LoVo (cell line): Measurements from ENCODE around the gene OGA.
"Not testable (repeated sequence)": the region's sequence is repeated elsewhere in the genome, so short reads cannot be mapped to it uniquely, and the experiment has no call there.

Source experiments
- DNase-seq: peaks from one replicate; pipeline ENCODE4 v3.0.0-alpha.2; 2016; ENCODE audit warnings: low spot score

OGA gene

DNA sequence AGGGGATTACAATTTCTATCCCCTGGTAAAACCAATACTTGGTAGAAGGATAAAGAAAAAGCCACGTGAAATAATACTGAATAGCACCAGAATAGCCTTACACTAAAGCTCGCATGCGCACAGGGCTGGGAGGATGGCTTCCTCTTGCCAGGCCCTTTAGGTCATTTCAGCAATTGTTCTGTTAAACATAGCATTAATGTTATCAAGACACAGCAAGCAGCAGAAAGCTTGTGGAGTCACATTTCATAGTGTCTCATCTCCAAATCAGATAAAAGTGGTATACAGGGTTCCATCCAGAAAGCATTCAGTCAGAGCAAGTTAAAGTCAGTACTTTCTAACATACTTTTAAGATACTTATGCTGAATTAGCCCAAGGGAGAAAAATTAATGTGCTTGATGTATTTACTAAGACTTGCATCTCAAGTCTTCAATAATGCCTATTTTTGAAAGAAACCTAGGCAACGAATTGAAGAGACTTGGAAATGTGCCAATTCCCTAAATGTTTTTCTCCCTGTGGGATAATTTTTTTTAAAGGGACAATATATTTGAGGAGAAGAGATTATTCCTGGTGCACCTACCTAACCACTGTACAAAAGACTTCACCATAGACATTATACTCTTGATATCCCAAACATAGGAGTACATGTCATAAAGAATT, 20.7 kb downstream of the OGA start:
- DNase-seq = no peak

GRCh38 chr10:101793526-101793925, 24.7 kb downstream of the OGA start:
- DNase-seq = no peak

DNA sequence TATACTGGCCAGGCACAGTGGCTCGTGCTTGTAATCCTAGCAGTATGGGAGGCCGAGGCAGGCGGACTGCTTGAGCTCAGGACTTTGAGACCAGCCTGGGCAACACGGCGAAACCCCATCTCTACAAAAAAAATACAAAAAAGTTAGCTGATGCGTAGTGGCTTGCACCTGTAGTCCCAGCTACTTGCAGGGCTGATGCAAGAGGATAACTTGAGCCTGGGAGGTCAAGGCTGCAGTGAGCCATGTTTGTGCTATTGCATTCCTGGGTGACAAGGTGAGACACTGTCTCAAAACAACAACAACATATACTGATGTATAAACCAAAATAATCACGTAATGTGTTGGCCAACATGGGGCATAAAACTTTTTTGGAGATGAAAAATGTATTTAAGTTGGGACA, 28.6 kb downstream of the OGA start:
- DNase-seq = no peak

DNA sequence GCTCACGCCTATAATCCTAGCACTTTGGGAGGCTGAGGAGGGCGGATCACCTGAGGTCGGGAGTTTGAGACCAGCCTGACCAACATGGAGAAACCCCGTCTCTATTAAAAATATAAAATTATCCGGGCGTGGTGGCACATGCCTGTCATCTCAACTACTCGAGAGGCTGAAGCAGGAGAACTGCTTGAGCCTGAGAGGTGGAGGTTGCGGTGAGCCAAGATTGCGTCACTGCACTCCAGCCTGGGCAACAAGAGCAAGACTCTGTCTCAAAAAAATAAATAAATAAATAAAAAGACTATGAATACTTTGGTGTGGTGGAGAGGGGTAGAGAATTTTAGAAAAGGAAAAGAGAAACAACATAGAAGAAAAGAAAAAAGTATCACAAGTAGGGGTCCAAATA, 29.0 kb downstream of the OGA start:
- DNase-seq = not testable (repeated sequence)

GRCh38 chr10:101785801-101786200, 32.4 kb downstream of the OGA start:
- no peak for DNase-seq

- DNase-seq = no peak
These were observed 33.7 kb downstream of the OGA start for GRCh38 chr10:101784558-101784957.

GRCh38 chr10:101783736-101784118, 34.5 kb downstream of the OGA start:
- peak; percentile 20 for DNase-seq

- peak; percentile 79 for DNase-seq
These were observed 35.2 kb downstream of the OGA start, which contains the start of gene NPM3 for GRCh38 chr10:101782811-101783735. TSS of gene NPM3 (minus strand) at chr10:101783446. CDS start at chr10:101783390, 56 bp downstream.

GRCh38 chr10:101781984-101782810, 36.0 kb downstream of the OGA start:
- DNase-seq = no peak

GRCh38 chr10:101781655-101781983, 36.6 kb downstream of the OGA start:
- no peak for DNase-seq

DNA sequence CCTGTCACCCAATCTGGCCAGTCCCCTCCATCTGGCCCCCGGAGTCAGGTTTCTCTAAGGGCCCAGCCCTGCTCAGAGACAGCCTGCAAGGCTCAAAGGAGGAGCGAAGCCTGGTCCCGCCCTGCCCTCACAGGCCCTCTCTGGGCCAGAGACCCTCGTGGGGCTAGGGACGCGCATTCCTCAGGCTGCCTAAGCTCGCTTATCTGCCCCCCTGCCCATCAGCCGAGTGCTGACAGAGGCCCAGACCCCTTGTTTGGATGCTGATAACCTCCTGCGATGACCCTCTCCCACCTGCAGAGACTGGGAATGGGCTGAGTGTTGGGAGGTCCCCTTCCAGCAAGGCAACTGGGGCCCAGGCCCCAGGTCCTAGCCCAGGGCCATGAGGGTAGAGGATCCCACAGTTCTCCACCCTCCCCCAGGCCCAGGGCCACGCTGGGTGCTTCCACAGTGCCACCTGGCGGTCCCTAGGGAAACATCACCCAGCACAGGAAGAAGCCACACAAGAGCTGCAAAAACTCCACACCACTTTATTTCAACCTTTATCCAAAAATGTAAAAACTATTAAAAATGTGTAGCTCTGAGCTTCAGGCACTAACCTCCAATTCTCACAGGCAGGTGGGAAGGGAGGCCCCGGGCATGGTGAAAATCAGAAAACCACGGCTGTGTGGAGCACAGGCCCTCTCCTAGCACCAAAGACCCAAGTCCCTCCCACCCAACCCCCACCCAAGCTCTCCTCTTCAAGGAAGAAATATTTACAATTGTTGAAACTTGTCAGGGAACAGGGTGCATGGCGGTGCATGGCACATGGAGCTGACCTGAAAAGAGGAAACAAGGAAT, 37.2 kb downstream of the OGA start:
- peak; percentile 55 for DNase-seq

- DNase-seq = no peak
These were observed 37.9 kb downstream of the OGA start for GRCh38 chr10:101780187-101780817.

GRCh38 chr10:101779544-101780186, 38.6 kb downstream of the OGA start:
- no peak for DNase-seq

DNA sequence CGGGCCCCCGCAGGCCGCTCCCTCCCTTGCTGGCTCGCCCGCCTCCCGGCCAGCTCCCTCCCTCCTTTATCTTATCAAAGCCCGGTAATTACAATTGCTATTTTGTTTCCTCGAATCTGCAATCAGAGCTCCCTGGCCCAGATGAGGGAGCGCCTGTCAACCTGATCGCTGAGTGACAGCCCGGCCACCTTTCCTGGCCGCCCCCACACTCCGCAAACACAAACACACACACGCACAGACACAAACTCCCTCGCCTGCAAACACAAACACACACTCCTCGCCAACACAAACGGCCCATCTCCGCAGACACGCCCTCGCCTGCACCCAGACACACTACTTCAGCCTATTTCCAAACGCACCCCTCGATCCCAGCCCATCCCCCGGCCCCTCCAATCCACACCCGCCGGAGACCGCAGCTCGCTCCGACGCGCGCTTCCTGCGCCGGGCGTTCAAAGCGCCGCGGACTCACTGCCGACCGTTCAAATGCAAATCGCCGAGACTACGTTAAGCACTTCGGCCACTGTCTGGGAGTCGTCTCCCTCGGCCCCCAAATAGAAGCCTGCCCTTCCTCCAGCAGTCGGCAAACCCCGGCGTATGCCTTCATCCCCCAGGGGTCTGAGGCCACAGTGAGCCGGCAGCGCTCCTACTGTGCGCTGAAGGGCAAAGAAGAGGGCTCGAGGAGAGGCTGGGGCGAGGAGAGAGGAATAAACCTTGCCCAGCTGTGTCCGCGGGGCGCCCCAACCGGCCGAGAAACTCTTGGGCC, 39.3 kb downstream of the OGA start:
- DNase-seq = no peak

DNA sequence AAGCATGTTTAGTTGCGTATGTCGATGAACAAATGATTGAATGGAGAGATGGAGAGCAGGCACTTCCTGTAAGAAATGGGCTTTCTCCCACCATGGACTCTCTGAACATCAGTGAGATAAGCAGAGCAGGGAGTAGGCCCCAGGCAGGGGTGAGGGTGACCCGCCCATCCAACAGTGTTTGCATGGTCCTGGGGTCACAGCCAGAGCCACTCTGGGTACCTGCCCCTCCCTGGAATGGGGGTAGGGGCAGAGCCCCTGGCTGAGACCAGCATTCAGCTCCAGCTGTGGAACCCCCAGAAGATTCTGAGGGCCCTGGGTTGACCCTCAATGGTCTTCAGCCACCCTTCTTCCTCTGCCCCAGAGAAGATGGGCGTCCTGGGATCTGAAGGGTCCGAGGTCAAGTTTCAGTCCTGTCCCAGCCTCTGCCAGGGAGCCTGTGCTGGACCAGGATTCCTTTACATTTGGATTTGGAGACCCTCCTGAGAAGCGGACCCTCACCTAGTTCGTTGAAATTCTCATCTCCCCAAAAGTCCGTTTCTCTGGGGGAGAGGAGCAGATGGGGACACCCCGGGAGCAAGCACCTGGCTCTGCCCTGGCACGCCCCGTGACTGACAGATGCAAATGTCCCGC, 40.0 kb downstream of the OGA start:
- no peak for DNase-seq

- no peak for DNase-seq
These were observed 40.6 kb downstream of the OGA start for GRCh38 chr10:101777619-101778145.

DNA sequence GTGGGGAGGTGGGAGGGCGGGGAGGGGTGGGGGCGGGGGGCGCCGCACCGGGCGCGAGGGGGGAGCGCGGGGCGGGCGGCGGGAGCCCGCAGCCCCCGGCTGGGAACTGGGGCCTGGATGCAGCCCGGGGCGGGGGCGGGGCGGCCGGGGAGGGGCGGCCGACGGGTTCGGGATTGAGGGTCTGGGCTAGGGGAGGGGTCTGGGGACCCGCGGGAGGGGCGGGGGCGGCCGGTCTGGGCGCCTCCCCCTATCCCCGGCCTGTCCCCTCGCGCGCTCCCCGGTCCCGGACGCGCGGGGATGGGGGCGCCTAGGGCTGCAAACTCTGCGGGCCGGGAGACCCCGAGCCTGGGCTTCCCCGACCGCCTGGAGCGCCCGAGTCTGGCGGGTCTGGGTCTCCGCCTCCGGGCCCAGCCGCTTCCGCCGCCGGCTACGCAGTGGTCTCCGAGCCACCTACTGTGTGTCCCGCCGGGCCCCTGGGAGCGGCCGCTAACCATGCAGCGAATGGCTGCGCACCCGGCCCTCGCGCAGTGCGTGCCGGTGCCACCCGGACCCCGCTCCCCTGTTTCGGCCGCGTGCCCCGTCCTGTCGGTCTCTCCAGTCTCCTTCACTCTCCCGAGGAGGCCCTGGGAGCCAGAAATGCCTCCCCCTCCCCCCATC, 42.0 kb downstream of the OGA start:
- DNase-seq = no peak
